Nucleus accumbens (tissue), 56 donors: ENCODE data around the gene IL22RA1.

Experiments used
- DNase-seq, 56 donors: peaks; one replicate each; lab custom pipeline; 2025; lab: John Stamatoyannopoulos, UW

The IL22RA1 gene

GRCh38 chr1:24142546-24143534 lies at the start of gene IL22RA1:
Gene IL22RA1 (minus strand): TSS chr1:24143140. CDS start chr1:24143082, 58 bp downstream.
- peak in 1 of 56 donors; percentile 25 for DNase-seq

- no peak for DNase-seq
Observed at GRCh38 chr1:24191860-24192259, 48.9 kb upstream of the IL22RA1 start.

GRCh38 chr1:24190983-24191461 lies 48.1 kb upstream of the IL22RA1 start:
- no peak for DNase-seq

GRCh38 chr1:24189528-24189927 lies 46.6 kb upstream of the IL22RA1 start:
- peak in 1 of 56 donors; percentile 13 for DNase-seq

GRCh38 chr1:24186993-24187790 lies 44.3 kb upstream of the IL22RA1 start, which contains the start of gene IFNLR1:
Gene IFNLR1 (minus strand): TSS chr1:24187289. CDS start chr1:24187248, 41 bp downstream.
- DNase-seq = peak in 37 of 56 donors; percentile 4 to 76 (median 31)

GRCh38 chr1:24186711-24186992 lies 43.7 kb upstream of the IL22RA1 start:
- no peak for DNase-seq

GRCh38 chr1:24186031-24186710 lies 43.2 kb upstream of the IL22RA1 start:
- no peak for DNase-seq

GRCh38 chr1:24185076-24185475 lies 42.1 kb upstream of the IL22RA1 start:
- no peak for DNase-seq

- no peak for DNase-seq
Observed at GRCh38 chr1:24182061-24182460, 39.1 kb upstream of the IL22RA1 start.

- no peak for DNase-seq
Observed at GRCh38 chr1:24181619-24182018, 38.7 kb upstream of the IL22RA1 start.

- no peak for DNase-seq
Observed at GRCh38 chr1:24180676-24181075, 37.7 kb upstream of the IL22RA1 start.

- no peak for DNase-seq
Observed at GRCh38 chr1:24179251-24179840, 36.4 kb upstream of the IL22RA1 start.

- no peak for DNase-seq
Observed at GRCh38 chr1:24178407-24178806, 35.5 kb upstream of the IL22RA1 start.

- DNase-seq = no peak
Observed at GRCh38 chr1:24177161-24177560, 34.2 kb upstream of the IL22RA1 start.

- DNase-seq = no peak
Observed at GRCh38 chr1:24175033-24175755, 32.3 kb upstream of the IL22RA1 start.

GRCh38 chr1:24173638-24174575 lies 31.0 kb upstream of the IL22RA1 start:
- no peak for DNase-seq

- DNase-seq = no peak
Observed at GRCh38 chr1:24172598-24172997, 29.7 kb upstream of the IL22RA1 start.

GRCh38 chr1:24169286-24169685 lies 26.3 kb upstream of the IL22RA1 start:
- DNase-seq = no peak
